Loucy (cell line): ENCODE results near the gene FANCM.
A peak's percentile ranks its signal among the peaks of the same experiment; 100 is the strongest.

Source experiments
- H2AFZ ChIP-seq: fragments of 200-600 bp; sonication (generic); 2 replicates; pipeline ENCODE4 v1.6.0; 2016; ENCODE audit warnings: antibody characterized with exemption, mild to moderate bottlenecking, low read length, moderate library complexity
- H3F3A ChIP-seq: fragments of 200-600 bp; 2 replicates; pipeline ENCODE4 v1.6.0; 2016; ENCODE audit warnings: antibody characterized with exemption, low read depth, mild to moderate bottlenecking
- H3K27me3 ChIP-seq: fragments of 200-600 bp; sonication (generic); 2 replicates; pipeline ENCODE4 v1.6.1; 2014; ENCODE audit warnings: low read length, mild to moderate bottlenecking; ENCODE audit not compliant: insufficient read depth, poor library complexity, severe bottlenecking
- H3K36me3 ChIP-seq: fragments of 200-600 bp; sonication (generic); 2 replicates; pipeline ENCODE4 v1.6.1; 2016; ENCODE audit warnings: low read length; ENCODE audit not compliant: insufficient read depth
- H3K4me1 ChIP-seq: fragments of 200-600 bp; sonication (generic); 2 replicates; pipeline ENCODE4 v1.5.1; 2014; ENCODE audit warnings: low read length, mild to moderate bottlenecking; ENCODE audit not compliant: insufficient read depth, poor library complexity, severe bottlenecking
- H3K4me2 ChIP-seq: fragments of 200-600 bp; sonication (generic); 2 replicates; pipeline ENCODE4 v1.6.0; 2014; ENCODE audit warnings: antibody characterized with exemption, low read length, low read depth, mild to moderate bottlenecking; ENCODE audit not compliant: poor library complexity, severe bottlenecking
- H3K4me3 ChIP-seq: fragments of 200-600 bp; sonication (generic); 2 replicates; pipeline ENCODE4 v1.5.1; 2014; ENCODE audit warnings: low read length, mild to moderate bottlenecking, mixed read lengths; ENCODE audit not compliant: poor library complexity, severe bottlenecking
- H3K79me2 ChIP-seq: fragments of 200-600 bp; sonication (generic); 2 replicates; pipeline ENCODE4 v1.6.1; 2014; ENCODE audit warnings: low read length; ENCODE audit not compliant: insufficient read depth
- H3K9ac ChIP-seq: fragments of 200-600 bp; sonication (generic); 2 replicates; pipeline ENCODE4 v1.6.0; 2014; ENCODE audit warnings: mild to moderate bottlenecking, low read depth, low read length, moderate library complexity; ENCODE audit not compliant: poor library complexity, severe bottlenecking
- H3K9me2 ChIP-seq: fragments of 200-600 bp; sonication (generic); replicated peaks from 2 replicates; pipeline ENCODE4 v1.6.1; 2016; ENCODE audit warnings: low read depth, low read length, mixed read lengths
- H3K9me3 ChIP-seq: fragments of 200-600 bp; sonication (generic); 2 replicates; pipeline ENCODE4 v1.6.1; 2014; ENCODE audit warnings: mild to moderate bottlenecking, antibody characterized with exemption, low read length, low read depth; ENCODE audit not compliant: insufficient read depth
- H4K20me1 ChIP-seq: fragments of 200-600 bp; sonication (generic); 2 replicates; pipeline ENCODE4 v1.6.0; 2014; ENCODE audit warnings: antibody characterized with exemption, low read length, mild to moderate bottlenecking; ENCODE audit not compliant: insufficient read depth, poor library complexity, severe bottlenecking
- CTCF ChIP-seq: fragments of 200-600 bp; sonication (generic); conservative IDR thresholded peaks from 2 replicates; pipeline ENCODE4 v1.5.1; 2014; ENCODE audit warnings: mild to moderate bottlenecking, antibody characterized with exemption, low read length
- EZH2phosphoT487 ChIP-seq: fragments of 200-600 bp; IDR thresholded peaks from 2 replicates; pipeline ENCODE4 v1.6.1; 2018; ENCODE audit warnings: antibody characterized with exemption, mild to moderate bottlenecking, moderate library complexity, borderline replicate concordance

FANCM gene

GRCh38 chr14:45246691-45247090 lies 111.0 kb downstream of the FANCM start:
- TF ChIP-seq EZH2phosphoT487 (no peak), CTCF (no peak)
- Histone ChIP-seq H4K20me1 (peaks cover 80% of the 10 kb centered on the region), H3K4me3 (peak overlapping the region; percentile 60), H3K4me2 (peak overlapping the region; percentile 90), H3K9me3 (no peaks in the 10 kb centered on the region), H3K79me2 (peaks cover 99% of the 10 kb centered on the region), H3K9ac (peak overlapping the region; percentile 48), H2AFZ (no peak overlapping the region), H3K9me2 (no peaks in the 10 kb centered on the region), H3F3A (no peaks in the 10 kb centered on the region), H3K36me3 (peaks cover 5% of the 10 kb centered on the region), H3K4me1 (peaks cover 62% of the 10 kb centered on the region), H3K27me3 (no peaks in the 10 kb centered on the region)

- Histone ChIP-seq H3K27me3 (no peaks in the 10 kb centered on the region), H3K36me3 (no peaks in the 10 kb centered on the region)
Observed at GRCh38 chr14:45247427-45247826, 111.7 kb downstream of the FANCM start.

GRCh38 chr14:45249856-45250575 lies 114.3 kb downstream of the FANCM start:
- no peak overlapping the region for H2AFZ ChIP-seq
- H3K4me3 ChIP-seq: peak overlapping the region; percentile 82
- H3K9me3 ChIP-seq: no peaks in the 10 kb centered on the region
- H4K20me1 ChIP-seq: peaks cover 50% of the 10 kb centered on the region
- peaks cover 46% of the 10 kb centered on the region for H3K4me1 ChIP-seq
- peak overlapping the region; percentile 34 for H3K9ac ChIP-seq
- no peak for TF ChIP-seq EZH2phosphoT487
- H3K79me2 ChIP-seq: peaks cover 79% of the 10 kb centered on the region
- no peaks in the 10 kb centered on the region for H3K27me3 ChIP-seq
- H3F3A ChIP-seq: no peaks in the 10 kb centered on the region
- H3K4me2 ChIP-seq: peak overlapping the region; percentile 90
- no peaks in the 10 kb centered on the region for H3K36me3 ChIP-seq
- no peaks in the 10 kb centered on the region for H3K9me2 ChIP-seq

More at GRCh38 chr14:45247427-45247826, 111.7 kb downstream of the FANCM start:
- TF ChIP-seq CTCF (no peak), EZH2phosphoT487 (no peak)
- H3F3A ChIP-seq: no peaks in the 10 kb centered on the region
- no peaks in the 10 kb centered on the region for H3K9me2 ChIP-seq
- no peak overlapping the region for H3K9ac ChIP-seq
- no peaks in the 10 kb centered on the region for H3K9me3 ChIP-seq
- H3K4me2 ChIP-seq: peak overlapping the region; percentile 90
- no peak overlapping the region for H2AFZ ChIP-seq
- peaks cover 64% of the 10 kb centered on the region for H3K4me1 ChIP-seq
- peaks cover 75% of the 10 kb centered on the region for H4K20me1 ChIP-seq
- peak overlapping the region; percentile 82 for H3K4me3 ChIP-seq
- peaks cover 99% of the 10 kb centered on the region for H3K79me2 ChIP-seq
